ENCODE results near the gene LNP1. TPM values are rescaled to one million over a fixed set of nuclear protein-coding genes. Genes with fewer than 3 reads are reported as not detected.

Gene LNP1
- total RNA-seq, 1 donor from 2014 or later = 2.4 TPM

- TF ChIP-seq, protein P1, sequence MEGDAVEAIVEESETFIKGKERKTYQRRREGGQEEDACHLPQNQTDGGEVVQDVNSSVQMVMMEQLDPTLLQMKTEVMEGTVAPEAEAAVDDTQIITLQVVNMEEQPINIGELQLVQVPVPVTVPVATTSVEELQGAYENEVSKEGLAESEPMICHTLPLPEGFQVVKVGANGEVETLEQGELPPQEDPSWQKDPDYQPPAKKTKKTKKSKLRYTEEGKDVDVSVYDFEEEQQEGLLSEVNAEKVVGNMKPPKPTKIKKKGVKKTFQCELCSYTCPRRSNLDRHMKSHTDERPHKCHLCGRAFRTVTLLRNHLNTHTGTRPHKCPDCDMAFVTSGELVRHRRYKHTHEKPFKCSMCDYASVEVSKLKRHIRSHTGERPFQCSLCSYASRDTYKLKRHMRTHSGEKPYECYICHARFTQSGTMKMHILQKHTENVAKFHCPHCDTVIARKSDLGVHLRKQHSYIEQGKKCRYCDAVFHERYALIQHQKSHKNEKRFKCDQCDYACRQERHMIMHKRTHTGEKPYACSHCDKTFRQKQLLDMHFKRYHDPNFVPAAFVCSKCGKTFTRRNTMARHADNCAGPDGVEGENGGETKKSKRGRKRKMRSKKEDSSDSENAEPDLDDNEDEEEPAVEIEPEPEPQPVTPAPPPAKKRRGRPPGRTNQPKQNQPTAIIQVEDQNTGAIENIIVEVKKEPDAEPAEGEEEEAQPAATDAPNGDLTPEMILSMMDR (IDR thresholded peaks at IDR 0.05) = no peak
- H3K4me3 Mint-ChIP-seq (ENCODE audit: unreplicated experiment) = no peak overlapping the region
- H3K27me3 Mint-ChIP-seq (ENCODE audit: unreplicated experiment) = peaks cover 9% of the 10 kb centered on the region
- DNase-seq (ENCODE audit: extremely low spot score, unreplicated experiment) = no peak
- H3K9me3 Mint-ChIP-seq (ENCODE audit: unreplicated experiment) = peaks cover 2% of the 10 kb centered on the region
- H3K27ac Mint-ChIP-seq (ENCODE audit: unreplicated experiment) = no peak overlapping the region
- peaks cover 3% of the 10 kb centered on the region for H3K4me1 Mint-ChIP-seq (ENCODE audit: unreplicated experiment)
- no peaks in the 10 kb centered on the region for H3K36me3 Mint-ChIP-seq (ENCODE audit: unreplicated experiment)
Observed at GRCh38 chr3:100463646-100464155, 62.4 kb downstream of the LNP1 start.

DNA sequence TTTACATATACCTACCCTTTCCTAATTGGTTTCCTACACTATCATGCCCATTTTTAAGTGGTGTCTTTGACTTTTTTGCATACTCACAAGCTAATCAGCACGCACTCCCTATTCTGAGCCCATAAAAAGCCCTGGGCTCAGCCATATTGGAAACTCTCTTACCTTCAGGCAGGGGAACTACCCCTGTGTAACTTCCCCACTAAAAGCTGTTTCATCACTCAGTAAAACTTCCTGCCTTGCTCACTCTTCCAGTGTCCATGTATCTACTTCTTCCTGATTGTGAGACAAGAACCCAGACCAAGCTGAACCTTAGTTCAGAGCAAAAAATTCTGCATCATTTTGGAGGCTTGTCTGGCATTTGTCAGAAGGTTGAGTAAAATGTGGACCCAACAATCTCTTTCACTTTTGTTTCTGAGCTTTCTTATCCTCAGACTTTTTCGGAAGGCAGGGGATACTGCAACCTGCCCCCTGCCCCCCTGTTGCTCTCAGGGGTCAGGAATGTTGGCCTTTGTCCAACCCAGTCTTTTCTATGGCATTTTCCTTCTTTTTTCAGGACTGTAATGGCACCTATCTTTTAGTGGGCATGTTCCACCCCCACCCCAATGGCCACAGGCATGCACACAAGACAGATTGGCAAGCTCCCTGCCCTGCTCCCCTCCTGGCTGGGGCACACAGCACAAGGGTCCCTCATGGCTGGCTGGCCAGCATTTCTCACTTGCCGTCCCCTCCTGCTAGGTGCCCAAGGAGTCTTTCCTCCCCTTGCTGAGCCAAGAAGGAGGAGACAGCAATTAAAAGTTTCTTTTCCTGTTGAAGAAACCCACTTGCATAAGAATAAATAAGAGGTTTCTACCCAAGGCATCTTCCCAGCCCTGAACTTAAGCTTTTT, 64.8 kb downstream of the LNP1 start:
- Mint-ChIP-seq H3K27me3 (ENCODE audit: unreplicated experiment) (peaks cover 6% of the 10 kb centered on the region), H3K36me3 (ENCODE audit: unreplicated experiment) (no peaks in the 10 kb centered on the region), H3K4me3 (ENCODE audit: unreplicated experiment) (no peak overlapping the region), H3K27ac (ENCODE audit: unreplicated experiment) (no peak overlapping the region), H3K9me3 (ENCODE audit: unreplicated experiment) (peaks cover 10% of the 10 kb centered on the region), H3K4me1 (ENCODE audit: unreplicated experiment) (peaks cover 3% of the 10 kb centered on the region)
- TF ChIP-seq, protein P1 (IDR thresholded peaks at IDR 0.05) = no peak
- DNase-seq (ENCODE audit: extremely low spot score, unreplicated experiment) = no peak

DNA sequence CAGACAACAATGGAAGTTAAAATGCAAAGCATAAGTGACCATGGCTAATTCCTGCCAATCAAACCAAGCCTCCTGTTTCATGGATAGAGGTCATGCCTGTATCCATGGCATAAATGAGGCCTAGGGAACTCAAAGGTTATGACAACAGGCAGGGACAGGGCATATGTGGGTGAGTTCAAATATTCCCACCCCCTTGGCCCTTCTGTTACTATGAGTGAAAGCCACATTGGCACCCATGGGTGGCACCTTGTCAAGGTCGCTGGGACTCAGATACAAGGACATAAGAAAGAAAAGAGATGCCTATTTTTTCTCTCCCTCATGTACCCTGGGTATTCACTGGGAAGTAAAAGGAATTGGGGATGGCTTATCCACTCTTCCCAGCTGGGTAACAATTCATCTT, 65.8 kb downstream of the LNP1 start:
- peaks cover 12% of the 10 kb centered on the region for H3K9me3 Mint-ChIP-seq (ENCODE audit: unreplicated experiment)
- peaks cover 3% of the 10 kb centered on the region for H3K4me1 Mint-ChIP-seq (ENCODE audit: unreplicated experiment)
- H3K27me3 Mint-ChIP-seq (ENCODE audit: unreplicated experiment) = no peaks in the 10 kb centered on the region
- no peak for DNase-seq (ENCODE audit: extremely low spot score, unreplicated experiment)
- H3K27ac Mint-ChIP-seq (ENCODE audit: unreplicated experiment) = no peak overlapping the region
- TF ChIP-seq, protein P1 (IDR thresholded peaks at IDR 0.05) = no peak
- H3K36me3 Mint-ChIP-seq (ENCODE audit: unreplicated experiment) = no peaks in the 10 kb centered on the region
- H3K4me3 Mint-ChIP-seq (ENCODE audit: unreplicated experiment) = no peak overlapping the region

GRCh38 chr3:100468676-100469075, 67.3 kb downstream of the LNP1 start:
- TF ChIP-seq, protein P1 (IDR thresholded peaks at IDR 0.05) = no peak
- H3K9me3 Mint-ChIP-seq (ENCODE audit: unreplicated experiment) = peaks cover 12% of the 10 kb centered on the region

GRCh38 chr3:100470951-100471350, 69.6 kb downstream of the LNP1 start:
- TF ChIP-seq, protein P1 (IDR thresholded peaks at IDR 0.05) = no peak
- peaks cover 12% of the 10 kb centered on the region for H3K9me3 Mint-ChIP-seq (ENCODE audit: unreplicated experiment)
- no peak overlapping the region for H3K27ac Mint-ChIP-seq (ENCODE audit: unreplicated experiment)
- no peak for DNase-seq (ENCODE audit: extremely low spot score, unreplicated experiment)
- H3K27me3 Mint-ChIP-seq (ENCODE audit: unreplicated experiment) = peaks cover 10% of the 10 kb centered on the region
- H3K4me1 Mint-ChIP-seq (ENCODE audit: unreplicated experiment) = peaks cover 3% of the 10 kb centered on the region
- no peak overlapping the region for H3K4me3 Mint-ChIP-seq (ENCODE audit: unreplicated experiment)
- H3K36me3 Mint-ChIP-seq (ENCODE audit: unreplicated experiment) = no peaks in the 10 kb centered on the region

More at GRCh38 chr3:100468676-100469075, 67.3 kb downstream of the LNP1 start:
- H3K4me3 Mint-ChIP-seq (ENCODE audit: unreplicated experiment) = no peak overlapping the region
- no peak overlapping the region for H3K27ac Mint-ChIP-seq (ENCODE audit: unreplicated experiment)
- H3K27me3 Mint-ChIP-seq (ENCODE audit: unreplicated experiment) = no peaks in the 10 kb centered on the region
- H3K36me3 Mint-ChIP-seq (ENCODE audit: unreplicated experiment) = no peaks in the 10 kb centered on the region
- H3K4me1 Mint-ChIP-seq (ENCODE audit: unreplicated experiment) = peaks cover 3% of the 10 kb centered on the region
- no peak for DNase-seq (ENCODE audit: extremely low spot score, unreplicated experiment)
